Measurements from ENCODE around the gene OMD.

DNA sequence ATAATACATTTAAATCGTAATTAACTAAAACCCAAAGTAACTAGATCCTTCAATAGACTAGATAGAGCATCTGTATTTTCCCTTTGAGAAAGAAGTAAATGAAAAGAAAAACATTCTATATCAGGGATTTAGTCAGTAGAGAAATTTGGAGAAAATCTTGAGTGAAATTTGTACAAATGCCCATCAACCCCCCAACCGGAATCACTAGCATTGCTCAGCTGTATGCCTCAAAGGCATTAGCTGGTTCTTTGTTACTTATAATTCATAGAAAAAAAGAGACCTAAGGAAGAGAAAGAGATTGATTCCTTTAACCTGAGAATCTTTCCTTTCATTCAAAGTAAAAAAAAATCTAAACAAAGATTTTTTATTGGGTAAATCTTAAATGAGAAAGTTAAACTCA is 659 bp downstream of the OMD start:
- TF ChIP-seq KLF13 (tag; IDR thresholded peaks at IDR 0.05; ENCODE audit: borderline replicate concordance, low read depth) (no peak), JUN (IDR thresholded peaks at IDR 0.05; ENCODE audit: borderline replicate concordance, low read depth, low read length) (no peak), JUN (CRISPR knock-in tag; IDR thresholded peaks at IDR 0.05; ENCODE audit: borderline replicate concordance) (no peak), RFX1 (IDR thresholded peaks at IDR 0.05) (no peak), ZNF764 (CRISPR knock-in tag; IDR thresholded peaks at IDR 0.05; ENCODE audit: low read depth) (no peak)
